Ishikawa (cell line): ENCODE measurements around the gene FAM83G.

Source experiments
- CEBPB ChIP-seq: IDR thresholded peaks from 2 replicates; pipeline ENCODE4 v1.6.1; 2012
- CREB1 ChIP-seq: IDR thresholded peaks from 2 replicates; pipeline ENCODE4 v1.6.1; 2012; ENCODE audit warnings: low read depth
- EGR1 ChIP-seq: IDR thresholded peaks from 2 replicates; pipeline ENCODE4 v1.6.1; 2012
- EP300 ChIP-seq: IDR thresholded peaks from 2 replicates; pipeline ENCODE4 v1.6.1; 2012; ENCODE audit warnings: borderline replicate concordance
- FOXM1 ChIP-seq: IDR thresholded peaks from 2 replicates; pipeline ENCODE4 v1.6.1; 2012; ENCODE audit warnings: low read depth, borderline replicate concordance
- NFIC ChIP-seq: IDR thresholded peaks from 2 replicates; pipeline ENCODE4 v1.6.1; 2012
- RAD21 ChIP-seq: IDR thresholded peaks from 2 replicates; pipeline ENCODE4 v1.6.1; 2012; ENCODE audit warnings: low read depth
- REST ChIP-seq: IDR thresholded peaks from 2 replicates; pipeline ENCODE4 v1.6.1; 2012; ENCODE audit warnings: low read depth, mild to moderate bottlenecking
- TAF1 ChIP-seq: IDR thresholded peaks from 2 replicates; pipeline ENCODE4 v1.6.1; 2012; ENCODE audit warnings: low read depth, mild to moderate bottlenecking
- TCF12 ChIP-seq: IDR thresholded peaks from 2 replicates; pipeline ENCODE4 v1.6.1; 2012; ENCODE audit warnings: low read depth
- TEAD4 ChIP-seq: IDR thresholded peaks from 2 replicates; pipeline ENCODE4 v1.6.1; 2012
- YY1 ChIP-seq: IDR thresholded peaks from 2 replicates; pipeline ENCODE4 v1.6.1; 2012; ENCODE audit warnings: low read depth
- ZBTB7A ChIP-seq: IDR thresholded peaks from 2 replicates; pipeline ENCODE4 v1.6.1; 2012; ENCODE audit warnings: low read depth
- TF ChIP-seq, protein P1 (sequence below): IDR thresholded peaks from 2 replicates; pipeline ENCODE4 v1.6.1; 2012
- TF ChIP-seq, protein P2 (sequence below): IDR thresholded peaks from 2 replicates; pipeline ENCODE4 v1.6.1; 2012

The FAM83G gene

GRCh38 chr17:19014628-19015215 is 10.2 kb upstream of the FAM83G start:
- no peak for TF ChIP-seq TEAD4
- no peak for TF ChIP-seq RAD21
- TF ChIP-seq CEBPB = no peak
- no peak for TF ChIP-seq EP300
- TF ChIP-seq TCF12 = no peak
- TF ChIP-seq TAF1 = no peak
- no peak for TF ChIP-seq YY1

DNA sequence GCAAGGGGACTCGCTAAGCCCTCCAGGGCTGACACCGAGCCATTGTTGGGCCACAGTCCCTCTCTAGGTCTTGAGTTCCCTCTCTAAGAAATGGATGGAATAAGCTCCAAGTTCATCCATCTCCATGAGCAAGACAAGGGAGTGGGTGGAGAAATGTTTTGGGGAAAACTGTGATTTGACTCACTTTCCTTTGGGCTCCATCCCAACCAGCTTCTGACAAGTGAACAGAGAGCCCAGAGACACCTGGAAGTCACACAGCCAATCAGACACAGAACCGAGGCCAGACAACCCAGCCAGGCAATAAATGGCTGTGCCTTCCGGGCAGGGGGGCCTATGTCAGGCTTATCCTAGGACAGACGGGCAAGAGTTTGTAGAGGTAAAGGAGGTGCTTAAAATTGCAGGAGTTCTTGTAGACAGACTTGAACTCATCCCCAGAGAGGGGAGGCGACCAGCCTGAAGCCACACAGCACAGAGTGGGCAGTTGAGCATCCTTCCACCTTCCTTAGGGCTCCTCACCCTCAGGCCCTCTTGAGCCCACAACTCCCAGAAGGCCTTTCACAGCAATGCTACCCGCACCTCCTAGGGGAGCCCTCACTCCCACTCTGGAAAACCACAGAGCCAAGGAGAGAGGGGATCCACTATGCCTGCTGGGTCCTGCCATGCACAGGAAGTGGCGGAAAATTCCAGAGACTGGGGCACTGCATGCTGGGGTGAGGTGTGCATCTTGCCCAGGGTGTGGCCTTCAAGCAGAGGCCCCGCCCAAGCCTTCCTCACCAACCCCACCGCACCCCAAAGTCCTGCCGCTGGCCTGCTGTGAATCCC is 9.5 kb upstream of the FAM83G start:
- TF ChIP-seq TCF12 = no peak
- no peak for TF ChIP-seq CREB1
- TF ChIP-seq EGR1 = no peak
- no peak for TF ChIP-seq EP300
- no peak for TF ChIP-seq RAD21
- no peak for TF ChIP-seq TAF1
- no peak for TF ChIP-seq ZBTB7A
- TF ChIP-seq REST = no peak
- TF ChIP-seq NFIC = no peak
- no peak for TF ChIP-seq FOXM1
- TF ChIP-seq TEAD4 = no peak
- TF ChIP-seq, protein P1, sequence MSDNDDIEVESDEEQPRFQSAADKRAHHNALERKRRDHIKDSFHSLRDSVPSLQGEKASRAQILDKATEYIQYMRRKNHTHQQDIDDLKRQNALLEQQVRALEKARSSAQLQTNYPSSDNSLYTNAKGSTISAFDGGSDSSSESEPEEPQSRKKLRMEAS = no peak
- TF ChIP-seq YY1 = no peak
- TF ChIP-seq, protein P2, sequence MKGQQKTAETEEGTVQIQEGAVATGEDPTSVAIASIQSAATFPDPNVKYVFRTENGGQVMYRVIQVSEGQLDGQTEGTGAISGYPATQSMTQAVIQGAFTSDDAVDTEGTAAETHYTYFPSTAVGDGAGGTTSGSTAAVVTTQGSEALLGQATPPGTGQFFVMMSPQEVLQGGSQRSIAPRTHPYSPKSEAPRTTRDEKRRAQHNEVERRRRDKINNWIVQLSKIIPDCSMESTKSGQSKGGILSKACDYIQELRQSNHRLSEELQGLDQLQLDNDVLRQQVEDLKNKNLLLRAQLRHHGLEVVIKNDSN = no peak
- no peak for TF ChIP-seq CEBPB

DNA sequence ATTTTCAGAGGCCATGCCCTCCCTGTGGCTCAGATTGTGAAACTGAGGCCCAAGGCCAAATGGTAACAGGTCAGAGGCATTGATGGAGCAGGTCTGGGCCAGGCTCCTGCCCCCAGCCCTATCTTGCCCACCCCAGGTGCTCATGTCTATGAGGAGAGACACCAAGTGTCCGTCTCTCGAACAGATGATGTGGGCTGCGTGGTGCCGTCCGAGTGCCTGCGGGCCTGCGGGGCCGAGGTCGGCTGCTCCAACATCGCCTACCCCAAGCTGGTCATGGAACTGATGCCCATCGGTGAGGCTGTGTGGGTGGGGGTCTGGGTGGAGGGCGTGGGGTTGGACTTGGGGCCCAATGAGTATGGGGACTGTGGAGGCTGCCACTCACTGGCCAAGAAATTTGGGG is 8.7 kb upstream of the FAM83G start:
- no peak for TF ChIP-seq YY1
- no peak for TF ChIP-seq RAD21
- TF ChIP-seq TEAD4 = no peak
- no peak for TF ChIP-seq ZBTB7A
- no peak for TF ChIP-seq FOXM1
- no peak for TF ChIP-seq NFIC
- TF ChIP-seq, protein P2 = no peak
- TF ChIP-seq REST = no peak
- TF ChIP-seq EP300 = no peak
- no peak for TF ChIP-seq EGR1
- TF ChIP-seq, protein P1 = no peak
- TF ChIP-seq TCF12 = no peak
- no peak for TF ChIP-seq TAF1
- TF ChIP-seq CEBPB = no peak
- no peak for TF ChIP-seq CREB1

DNA sequence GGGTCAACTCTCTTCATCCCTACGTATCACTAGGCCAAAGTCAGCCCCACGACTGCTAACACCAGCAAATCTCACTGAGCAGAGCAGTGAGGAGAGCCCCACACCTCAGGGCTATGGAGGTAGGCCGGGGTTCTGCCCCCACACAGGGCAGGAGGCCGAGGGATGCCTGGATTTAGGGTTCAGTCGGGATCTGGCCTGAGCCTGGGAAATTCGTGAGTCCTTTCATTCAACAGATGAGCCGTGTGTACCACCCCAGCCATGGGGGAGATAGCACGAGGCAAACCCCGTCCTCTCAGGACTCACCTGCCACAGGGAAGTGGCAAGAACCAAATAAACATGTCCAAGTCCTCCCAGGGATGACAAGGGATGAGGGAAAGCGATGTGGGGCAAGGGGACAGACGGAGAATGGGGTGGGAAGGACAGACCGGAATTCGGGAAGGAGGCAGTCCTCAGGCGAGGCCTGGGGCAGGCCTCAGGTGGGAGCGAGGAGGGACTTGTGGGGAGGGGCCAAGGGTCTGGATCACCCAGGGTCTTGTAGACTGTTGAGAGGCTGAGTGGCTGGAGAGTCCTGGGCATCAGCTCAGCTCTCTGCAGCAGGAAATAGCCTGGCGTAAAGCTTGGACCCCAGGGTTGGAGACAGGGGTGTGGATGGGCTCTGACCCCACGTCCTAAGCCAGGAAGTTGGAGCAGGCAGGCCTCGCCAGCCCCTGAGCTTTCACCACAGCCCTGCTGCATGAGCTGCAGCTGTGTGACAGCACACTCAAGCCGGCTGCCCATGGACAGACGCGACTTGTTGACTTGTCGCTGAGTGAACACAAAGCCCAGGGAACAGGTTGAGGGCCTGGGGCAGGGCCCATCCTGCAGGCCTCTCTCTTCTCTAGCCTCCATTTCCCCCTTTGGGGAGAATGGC is 7.9 kb upstream of the FAM83G start:
- no peak for TF ChIP-seq ZBTB7A
- no peak for TF ChIP-seq REST
- TF ChIP-seq, protein P2 = no peak
- TF ChIP-seq NFIC = no peak
- no peak for TF ChIP-seq TAF1
- TF ChIP-seq RAD21 = no peak
- no peak for TF ChIP-seq EP300
- TF ChIP-seq CREB1 = no peak
- TF ChIP-seq EGR1 = no peak
- TF ChIP-seq CEBPB = no peak
- no peak for TF ChIP-seq YY1
